OCI-LY1 (cell line): ENCODE results near the gene KIAA1586.
A peak's percentile ranks its signal among the peaks of the same experiment; 100 is the strongest.

Experiments used
- H2AFZ ChIP-seq: fragments of 200-600 bp; sonication (generic), shearing (Covaris generic); 2 replicates; pipeline ENCODE4 v1.6.0; 2014; ENCODE audit warnings: antibody characterized with exemption, mild to moderate bottlenecking, low read length
- H3F3A ChIP-seq: fragments of 200-600 bp; sonication (generic), shearing (Covaris generic); 2 replicates; pipeline ENCODE4 v1.6.0; 2014; ENCODE audit warnings: mild to moderate bottlenecking, antibody characterized with exemption, low read length, moderate library complexity; ENCODE audit not compliant: insufficient read depth
- H3K27ac ChIP-seq: fragments of 200-600 bp; sonication (generic); 2 replicates; pipeline ENCODE4 v1.5.1; 2014; ENCODE audit warnings: low read length, mixed run types, mild to moderate bottlenecking, low read depth; ENCODE audit not compliant: poor library complexity, severe bottlenecking
- H3K27me3 ChIP-seq: fragments of 200-600 bp; sonication (generic); 2 replicates; pipeline ENCODE4 v1.6.0; 2014; ENCODE audit warnings: antibody characterized with exemption, mild to moderate bottlenecking, low read length, moderate library complexity; ENCODE audit not compliant: insufficient read depth
- H3K36me3 ChIP-seq: fragments of 200-600 bp; sonication (generic); 2 replicates; pipeline ENCODE4 v1.6.1; 2014; ENCODE audit warnings: mild to moderate bottlenecking, antibody characterized with exemption, low read length, moderate library complexity, mixed read lengths; ENCODE audit not compliant: insufficient read depth
- H3K4me1 ChIP-seq: fragments of 200-600 bp; sonication (generic); 2 replicates; pipeline ENCODE4 v1.5.1; 2014; ENCODE audit warnings: mild to moderate bottlenecking, low read length, moderate library complexity; ENCODE audit not compliant: insufficient read depth, severe bottlenecking
- H3K4me2 ChIP-seq: fragments of 200-600 bp; sonication (generic), shearing (Covaris generic); 2 replicates; pipeline ENCODE4 v1.6.1; 2014; ENCODE audit warnings: low read length
- H3K4me3 ChIP-seq: fragments of 200-600 bp; sonication (generic); 2 replicates; pipeline ENCODE4 v1.5.1; 2014; ENCODE audit warnings: low read length, low read depth, mild to moderate bottlenecking, mixed read lengths; ENCODE audit not compliant: poor library complexity, severe bottlenecking
- H3K79me2 ChIP-seq: fragments of 200-600 bp; shearing (Covaris generic); 2 replicates; pipeline ENCODE4 v1.6.1; 2016; ENCODE audit warnings: mixed run types, low read length, mixed read lengths; ENCODE audit not compliant: insufficient read depth
- H3K9ac ChIP-seq: fragments of 200-600 bp; sonication (generic), shearing (Covaris generic); 2 replicates; pipeline ENCODE4 v1.6.1; 2014; ENCODE audit warnings: mild to moderate bottlenecking, low read length, mixed read lengths
- H3K9me2 ChIP-seq: fragments of 200-600 bp; sonication (generic), shearing (Covaris generic); 2 replicates; pipeline ENCODE4 v1.6.1; 2014; ENCODE audit warnings: low read depth, mild to moderate bottlenecking, low read length, mixed read lengths
- H3K9me3 ChIP-seq: fragments of 200-600 bp; shearing (Covaris generic); 2 replicates; pipeline ENCODE4 v1.6.1; 2014; ENCODE audit warnings: low read length, mixed read lengths
- H4K20me1 ChIP-seq: fragments of 200-600 bp; sonication (generic), shearing (Covaris generic); 2 replicates; pipeline ENCODE4 v1.6.0; 2016; ENCODE audit warnings: mild to moderate bottlenecking, low read length; ENCODE audit not compliant: insufficient read depth
- CTCF ChIP-seq: fragments of 200-600 bp; sonication (generic), shearing (Covaris generic); IDR thresholded peaks from 2 replicates; pipeline ENCODE4 v1.5.1; 2017; ENCODE audit warnings: mild to moderate bottlenecking, antibody characterized with exemption, low read length, moderate library complexity, mixed read lengths
- EZH2 ChIP-seq: fragments of 200-600 bp; sonication (generic), shearing (Covaris generic); IDR thresholded peaks from 2 replicates; pipeline ENCODE4 v1.8.0; 2017; ENCODE audit warnings: borderline replicate concordance, mixed run types, mild to moderate bottlenecking, antibody characterized with exemption, low read length, moderate library complexity, mixed read lengths

Gene KIAA1586

GRCh38 chr6:57048577-57048976, 2.1 kb downstream of the KIAA1586 start:
- H3K9ac ChIP-seq, result peak overlapping the region; percentile 36; the same call in 1 of the 2 replicates
- H3K4me3 ChIP-seq, result peak overlapping the region; percentile 54
- peaks cover 5% of the 10 kb centered on the region; the same call in 1 of the 2 replicates for H3K27me3 ChIP-seq
- no peaks in the 10 kb centered on the region for H3K9me2 ChIP-seq
- H4K20me1 ChIP-seq, result no peaks in the 10 kb centered on the region
- H3K4me2 ChIP-seq, result peak overlapping the region; percentile 68
- no peaks in the 10 kb centered on the region for H3F3A ChIP-seq
- peaks cover 46% of the 10 kb centered on the region for H3K36me3 ChIP-seq
- peaks cover 23% of the 10 kb centered on the region; the same call in 1 of the 2 replicates for H3K79me2 ChIP-seq
- H3K27ac ChIP-seq, result no peak overlapping the region
- H3K9me3 ChIP-seq, result no peaks in the 10 kb centered on the region
- no peak for TF ChIP-seq CTCF
- TF ChIP-seq EZH2, result no peak
- H3K4me1 ChIP-seq, result peaks cover 24% of the 10 kb centered on the region
- H2AFZ ChIP-seq, result no peak overlapping the region

GRCh38 chr6:57063847-57064246, 17.4 kb downstream of the KIAA1586 start:
- Histone ChIP-seq H3K9me2 (no peaks in the 10 kb centered on the region), H4K20me1 (no peaks in the 10 kb centered on the region), H2AFZ (no peak overlapping the region), H3K27me3 (no peaks in the 10 kb centered on the region), H3K79me2 (no peaks in the 10 kb centered on the region), H3K4me2 (no peak overlapping the region), H3K36me3 (peaks cover 5% of the 10 kb centered on the region), H3K27ac (no peak overlapping the region), H3K4me3 (no peak overlapping the region), H3F3A (no peaks in the 10 kb centered on the region), H3K4me1 (no peaks in the 10 kb centered on the region), H3K9ac (no peak overlapping the region), H3K9me3 (no peaks in the 10 kb centered on the region)
- TF ChIP-seq CTCF, result no peak

DNA sequence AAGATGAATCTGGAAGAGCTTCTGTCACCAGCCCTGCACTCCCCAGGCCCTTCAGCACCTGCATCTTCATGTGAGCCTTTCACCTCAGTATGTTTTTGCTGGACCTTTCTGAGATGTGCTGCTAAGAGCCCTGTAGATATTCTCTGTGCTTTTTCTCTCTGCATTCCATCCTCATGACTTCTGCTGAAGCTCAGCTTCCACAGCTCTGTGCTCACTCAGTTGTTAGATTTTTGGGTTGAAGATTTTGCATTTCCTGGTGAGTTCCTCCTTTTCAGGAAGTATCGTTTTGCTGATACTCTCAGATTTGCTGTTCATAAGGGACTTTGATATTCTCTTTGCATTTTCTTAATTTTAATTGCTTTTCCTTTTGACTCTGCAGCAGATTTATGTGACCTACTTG, 18.3 kb downstream of the KIAA1586 start:
- Histone ChIP-seq H3K9ac (no peak overlapping the region), H3K4me3 (no peak overlapping the region), H3K79me2 (no peaks in the 10 kb centered on the region), H4K20me1 (no peaks in the 10 kb centered on the region), H3K36me3 (peaks cover 5% of the 10 kb centered on the region), H3K4me1 (no peaks in the 10 kb centered on the region), H2AFZ (no peak overlapping the region), H3K9me3 (no peaks in the 10 kb centered on the region), H3K9me2 (no peaks in the 10 kb centered on the region), H3F3A (no peaks in the 10 kb centered on the region), H3K4me2 (no peak overlapping the region), H3K27me3 (no peaks in the 10 kb centered on the region), H3K27ac (no peak overlapping the region)
- TF ChIP-seq CTCF, result no peak
- no peak for TF ChIP-seq EZH2
